ENCODE measurements around the gene MYL3.
A peak's percentile ranks its signal among the peaks of the same experiment; 100 is the strongest.
"Not testable (repeated sequence)": the region's sequence is repeated elsewhere in the genome, so short reads cannot be mapped to it uniquely, and the experiment has no call there.

MYL3 gene

DNA sequence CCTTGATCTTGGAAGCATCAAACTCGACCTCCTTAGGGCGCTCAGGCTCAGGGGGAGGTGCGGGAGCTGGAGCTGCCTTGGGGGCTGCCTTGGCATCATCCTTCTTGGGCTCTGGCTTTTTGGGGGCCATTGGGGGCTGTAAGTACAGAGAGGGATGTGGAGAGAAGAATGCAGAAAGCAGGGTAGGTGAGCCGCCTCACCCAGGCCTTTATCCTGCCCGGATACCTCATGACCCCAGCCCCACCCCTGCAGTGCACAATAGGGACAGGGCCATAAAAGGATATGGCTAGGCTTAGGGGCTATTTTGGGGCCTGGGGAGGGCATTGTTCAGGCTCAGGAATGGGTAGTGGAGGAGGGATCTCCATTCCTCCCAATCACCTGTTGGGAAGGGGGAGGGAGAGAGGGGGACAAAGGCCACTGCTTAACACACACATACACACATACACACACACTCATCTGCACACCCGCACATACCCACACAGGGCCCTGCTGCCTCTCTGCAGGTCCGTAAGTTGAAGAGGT lies at the start of gene MYL3:
TSS of gene MYL3 (minus strand) at position 184 of the 522 bp plus-strand sequence. CDS start at position 130, 54 bp downstream.
- DNase-seq (ENCODE audit: low read depth): no peak

GRCh38 chr3:46912986-46913385 lies 49.7 kb upstream of the MYL3 start:
- DNase-seq (ENCODE audit: low read depth): no peak

DNA sequence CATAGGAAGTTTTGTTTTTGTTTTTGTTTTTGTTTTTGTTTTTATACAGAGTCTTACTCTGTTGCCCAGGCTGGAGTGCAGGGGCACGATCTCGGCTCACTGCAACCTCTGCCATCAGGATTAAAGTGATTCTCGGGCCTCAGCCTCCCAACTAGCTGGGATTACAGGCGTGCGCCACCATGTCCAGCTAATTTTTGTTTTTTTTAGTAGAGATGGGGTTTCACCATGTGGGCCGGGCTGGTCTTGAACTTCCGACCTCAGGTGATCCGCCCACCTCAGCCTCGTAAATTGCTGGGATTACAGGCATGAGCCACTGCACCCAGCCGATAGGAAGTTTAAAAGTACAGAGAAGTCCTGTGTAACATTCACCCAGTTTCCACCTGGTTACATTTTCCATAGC lies 47.7 kb upstream of the MYL3 start:
- DNase-seq (ENCODE audit: low read depth): not testable (repeated sequence)

DNA sequence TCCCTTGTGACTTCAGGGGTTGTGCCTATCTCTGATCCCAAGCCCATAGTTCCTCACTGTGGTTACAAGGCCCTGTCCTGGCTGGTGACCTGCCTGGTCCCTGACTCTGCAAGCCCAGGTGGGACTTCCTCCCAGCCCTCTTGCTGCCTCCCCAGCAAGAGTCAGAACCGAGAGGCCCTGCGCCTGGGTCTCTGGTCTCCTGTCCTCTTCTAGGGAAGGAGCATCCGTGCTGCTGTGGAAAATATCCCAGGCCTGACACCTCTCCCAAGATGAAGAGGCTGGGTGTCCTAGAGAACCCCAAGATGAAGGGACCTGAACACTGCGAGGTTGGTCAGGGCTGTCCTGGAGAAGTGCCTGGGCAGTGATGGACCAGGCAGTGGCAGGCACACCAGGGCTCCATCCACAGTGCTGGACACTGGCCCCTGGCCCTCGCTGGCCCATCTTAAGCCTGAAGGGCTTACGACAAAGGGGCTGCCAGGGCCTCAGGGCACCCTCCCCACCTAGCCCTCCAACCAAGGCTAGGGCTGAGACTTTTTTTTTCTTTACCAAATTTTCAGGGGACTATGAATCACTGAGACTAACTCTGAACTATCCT lies 47.0 kb upstream of the MYL3 start:
- DNase-seq (ENCODE audit: low read depth): no peak

- peak; percentile 91 for DNase-seq (ENCODE audit: low read depth)
Observed at GRCh38 chr3:46909535-46910161, 46.4 kb upstream of the MYL3 start.

GRCh38 chr3:46908986-46909534 lies 45.8 kb upstream of the MYL3 start:
- no peak for DNase-seq (ENCODE audit: low read depth)

GRCh38 chr3:46908294-46908985 lies 45.2 kb upstream of the MYL3 start:
- no peak for DNase-seq (ENCODE audit: low read depth)

- DNase-seq (ENCODE audit: low read depth): no peak
Observed at GRCh38 chr3:46907960-46908293, 44.7 kb upstream of the MYL3 start.

GRCh38 chr3:46907271-46907670 lies 44.0 kb upstream of the MYL3 start:
- DNase-seq (ENCODE audit: low read depth): no peak

GRCh38 chr3:46906471-46907058 lies 43.3 kb upstream of the MYL3 start:
- DNase-seq (ENCODE audit: low read depth): no peak

GRCh38 chr3:46905661-46906451 lies 42.6 kb upstream of the MYL3 start:
- DNase-seq (ENCODE audit: low read depth): no peak

DNA sequence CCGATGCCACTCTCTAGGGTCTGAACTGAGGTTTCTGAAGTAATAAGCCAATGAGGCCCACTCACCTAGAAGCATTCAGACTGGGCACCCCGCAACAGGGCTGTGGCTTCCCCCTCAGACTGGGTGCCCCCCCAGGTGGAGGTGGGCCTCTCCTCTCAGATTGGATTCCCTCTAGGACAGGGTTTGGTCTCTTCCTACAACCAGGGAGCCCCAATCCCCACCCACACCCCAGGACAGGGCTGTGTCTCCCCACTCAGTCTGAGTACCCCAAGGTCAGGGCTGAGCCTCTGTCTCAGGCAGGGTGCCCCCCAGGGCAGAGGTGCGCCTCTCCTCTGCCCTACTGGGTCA lies 41.9 kb upstream of the MYL3 start:
- DNase-seq (ENCODE audit: low read depth): no peak

DNA sequence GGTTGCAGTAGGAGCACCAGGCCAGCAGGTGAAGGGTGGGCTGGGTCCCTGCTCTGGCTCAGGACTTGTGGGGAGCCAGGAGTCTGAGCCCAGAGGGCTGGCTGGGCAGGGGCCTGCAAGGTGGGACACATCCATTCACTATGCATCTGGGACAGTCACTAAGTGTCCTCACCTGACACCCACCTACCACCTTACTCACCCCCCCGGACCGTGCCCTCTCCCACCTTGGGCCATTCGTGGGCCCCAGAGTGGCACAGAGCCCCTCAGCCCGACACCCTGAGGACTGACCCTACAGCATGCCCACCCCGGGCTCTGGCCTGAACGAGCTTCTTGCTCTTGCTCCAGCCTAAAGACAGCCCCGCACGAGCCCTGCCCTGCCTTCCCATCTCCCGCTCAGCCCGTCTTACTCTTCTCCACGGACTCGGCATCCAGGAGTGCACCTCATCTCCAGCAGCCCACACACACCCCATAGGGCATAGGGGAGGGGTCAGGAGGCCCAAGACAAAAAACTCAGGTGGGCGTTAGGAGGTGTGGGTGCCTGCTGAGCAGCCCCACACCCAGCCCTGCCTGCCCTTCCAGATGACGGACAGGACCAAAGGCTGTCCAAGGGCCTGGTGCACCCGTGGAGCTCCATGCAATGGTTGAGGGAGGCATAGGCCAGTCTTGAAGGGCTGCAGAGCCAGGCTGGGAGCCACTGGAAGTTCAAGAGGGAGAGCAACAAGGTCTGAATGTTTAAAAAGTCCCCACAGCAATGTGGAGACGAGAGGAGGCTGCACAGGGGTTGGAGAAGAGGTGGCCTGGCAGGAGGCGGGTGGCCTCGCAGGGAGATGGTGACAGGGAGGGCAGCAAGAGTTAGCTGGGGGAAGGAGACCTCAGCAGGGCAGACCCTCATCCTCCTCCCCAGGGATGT lies 41.3 kb upstream of the MYL3 start:
- no peak for DNase-seq (ENCODE audit: low read depth)

- DNase-seq (ENCODE audit: low read depth): peak; percentile 85
Observed at GRCh38 chr3:46903341-46904302, 40.4 kb upstream of the MYL3 start.

GRCh38 chr3:46902188-46902631 lies 39.0 kb upstream of the MYL3 start:
- no peak for DNase-seq (ENCODE audit: low read depth)

- DNase-seq (ENCODE audit: low read depth): no peak
Observed at GRCh38 chr3:46901591-46902187, 38.4 kb upstream of the MYL3 start.

- no peak for DNase-seq (ENCODE audit: low read depth)
Observed at GRCh38 chr3:46901061-46901460, 37.8 kb upstream of the MYL3 start.

DNA sequence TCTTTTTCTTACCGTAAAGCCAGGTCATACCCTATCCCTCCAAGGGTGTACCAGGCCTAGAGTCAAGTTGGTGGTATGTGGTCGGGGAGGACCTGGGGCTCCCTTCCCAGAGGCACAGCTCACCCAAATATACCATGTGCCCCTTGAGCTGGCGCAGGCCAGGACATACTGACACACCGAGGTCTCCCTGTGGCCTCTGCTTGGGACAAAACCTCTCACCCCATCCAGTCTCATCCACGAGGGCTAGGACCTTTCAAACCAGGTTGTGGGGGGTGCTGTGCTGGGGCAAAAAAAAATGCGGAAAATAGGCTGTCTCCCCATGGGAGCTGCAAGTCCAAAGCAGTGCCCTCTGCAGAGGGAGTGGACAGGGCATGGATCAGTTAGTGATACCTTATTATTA lies 37.1 kb upstream of the MYL3 start:
- DNase-seq (ENCODE audit: low read depth): no peak

GRCh38 chr3:46900007-46900292 lies 36.7 kb upstream of the MYL3 start:
- no peak for DNase-seq (ENCODE audit: low read depth)

Measured in ELR (cell line).